Stimulated activated memory B cell treated with anti-CD40 and anti-IgM and Interleukin-4, amounts not matched to agents 10 μg/mL and 1 μg/mL and 100 μg/mL, for 72 hours (primary cell): ENCODE results near the gene CIDEB.

ENCODE experiments used
- ATAC-seq: fragments of 150-1000 bp; cut with Tn5 transposase; 2 replicates; pipeline ENCODE4 v1.10.0; 2021
- H3K27ac Mint-ChIP-seq: one replicate; pipeline ENCODE4 v1.8.0; 2022; ENCODE audit warnings: mild to moderate bottlenecking, mixed read lengths
- H3K27me3 Mint-ChIP-seq: one replicate; pipeline ENCODE4 v1.8.0; 2022; ENCODE audit warnings: mixed read lengths
- H3K36me3 Mint-ChIP-seq: one replicate; pipeline ENCODE4 v1.8.0; 2022; ENCODE audit warnings: mixed read lengths
- H3K4me1 Mint-ChIP-seq: one replicate; pipeline ENCODE4 v1.8.0; 2022; ENCODE audit warnings: mixed read lengths
- H3K4me3 Mint-ChIP-seq: one replicate; pipeline ENCODE4 v1.8.0; 2022; ENCODE audit warnings: mild to moderate bottlenecking, moderate library complexity, mixed read lengths
- H3K9me3 Mint-ChIP-seq: one replicate; pipeline ENCODE4 v1.8.0; 2022; ENCODE audit warnings: mixed read lengths

CIDEB gene

DNA sequence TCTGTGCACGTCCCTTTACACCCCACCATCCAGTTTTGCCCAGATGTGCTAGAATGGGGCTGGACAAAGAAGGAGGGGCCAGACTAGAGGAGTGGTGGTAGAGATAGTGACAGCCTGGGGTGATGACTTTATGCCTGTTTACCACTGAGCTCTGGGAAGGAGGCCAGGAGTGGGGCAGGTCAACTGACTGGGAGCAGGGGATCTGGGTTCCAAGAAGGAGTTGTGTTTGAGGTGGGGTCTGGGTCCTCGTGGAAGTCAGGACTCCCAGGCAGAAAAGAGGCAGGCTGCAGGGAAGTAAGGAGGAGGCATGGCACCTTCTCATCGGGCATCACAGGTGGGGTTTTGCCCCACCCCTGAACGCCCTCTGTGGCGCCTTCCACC lies 2.5 kb upstream of the CIDEB start:
- no peaks in the 10 kb centered on the region for H3K27me3 Mint-ChIP-seq
- peaks cover 25% of the 10 kb centered on the region for H3K36me3 Mint-ChIP-seq
- peak overlapping the region; percentile 77 for H3K27ac Mint-ChIP-seq
- peak overlapping the region; percentile 76 for H3K4me3 Mint-ChIP-seq
- ATAC-seq, result no peak
- peaks cover 58% of the 10 kb centered on the region for H3K4me1 Mint-ChIP-seq
- no peaks in the 10 kb centered on the region for H3K9me3 Mint-ChIP-seq

GRCh38 chr14:24309538-24310264 lies 1.9 kb upstream of the CIDEB start, which contains the start of gene LTB4R2:
TSS of gene LTB4R2 (plus strand) at chr14:24310140. CDS start at chr14:24310665, 525 bp downstream.
- Mint-ChIP-seq H3K36me3 (peaks cover 31% of the 10 kb centered on the region), H3K27ac (peak within 1 kb of the TSS; percentile 77)

GRCh38 chr14:24308342-24309124 lies 756 bp upstream of the CIDEB start:
- H3K36me3 Mint-ChIP-seq, result peaks cover 42% of the 10 kb centered on the region
- no peak for ATAC-seq
- H3K4me3 Mint-ChIP-seq, result no peak overlapping the region
- H3K27ac Mint-ChIP-seq, result no peak overlapping the region
- no peaks in the 10 kb centered on the region for H3K27me3 Mint-ChIP-seq
- peaks cover 51% of the 10 kb centered on the region for H3K4me1 Mint-ChIP-seq
- H3K9me3 Mint-ChIP-seq, result no peaks in the 10 kb centered on the region

More at GRCh38 chr14:24309538-24310264, 1.9 kb upstream of the CIDEB start, which contains the start of gene LTB4R2:
- Mint-ChIP-seq H3K4me1 (peaks cover 57% of the 10 kb centered on the region), H3K4me3 (peak within 1 kb of the TSS; percentile 76), H3K27me3 (no peaks in the 10 kb centered on the region), H3K9me3 (no peaks in the 10 kb centered on the region)
- ATAC-seq, result no peak

- no peak overlapping the region for H3K4me3 Mint-ChIP-seq
- peaks cover 38% of the 10 kb centered on the region for H3K4me1 Mint-ChIP-seq
- H3K27me3 Mint-ChIP-seq, result no peaks in the 10 kb centered on the region
- no peaks in the 10 kb centered on the region for H3K9me3 Mint-ChIP-seq
- peaks cover 48% of the 10 kb centered on the region for H3K36me3 Mint-ChIP-seq
- ATAC-seq, result no peak
- H3K27ac Mint-ChIP-seq, result no peak overlapping the region
Measured at GRCh38 chr14:24307156-24307574, 612 bp downstream of the CIDEB start.

GRCh38 chr14:24304019-24304387 lies 3.8 kb downstream of the CIDEB start:
- Mint-ChIP-seq H3K27me3 (no peaks in the 10 kb centered on the region), H3K36me3 (peaks cover 41% of the 10 kb centered on the region), H3K4me1 (peaks cover 31% of the 10 kb centered on the region), H3K4me3 (no peak overlapping the region), H3K9me3 (no peaks in the 10 kb centered on the region), H3K27ac (no peak overlapping the region)
- ATAC-seq, result no peak

DNA sequence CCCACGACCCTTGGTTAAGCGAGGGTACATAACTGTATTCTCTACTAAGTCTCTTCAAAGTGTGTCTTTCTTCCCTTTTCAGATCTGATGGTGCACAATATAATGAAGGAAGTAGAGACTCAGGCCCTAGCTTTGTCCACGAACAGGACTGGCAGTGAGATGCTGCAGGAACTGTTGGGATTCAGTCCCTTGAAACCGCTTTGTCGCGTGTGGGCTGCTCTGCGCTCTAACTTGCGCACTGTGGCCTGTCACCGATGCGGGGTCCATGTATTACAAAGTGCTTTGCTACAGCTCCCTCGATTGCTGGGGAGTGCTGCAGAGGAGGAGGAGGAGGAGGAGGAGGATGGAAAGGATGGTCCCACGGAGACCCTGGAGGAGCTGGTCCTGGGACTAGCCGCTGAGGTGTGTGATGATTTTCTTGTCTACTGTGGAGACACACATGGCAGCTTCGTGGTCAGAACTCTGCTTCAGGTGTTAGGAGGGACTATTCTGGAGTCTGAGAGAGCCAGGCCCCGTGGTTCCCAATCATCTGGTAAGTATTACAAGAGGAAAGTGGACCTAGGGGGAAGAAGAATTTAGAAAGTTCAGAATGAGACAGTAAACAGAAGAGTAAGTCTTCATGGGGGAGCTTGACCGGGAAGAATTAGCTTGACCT lies 7.3 kb downstream of the CIDEB start:
- ATAC-seq, result no peak
- Mint-ChIP-seq H3K4me3 (peak overlapping the region; percentile 93), H3K4me1 (peaks cover 47% of the 10 kb centered on the region), H3K36me3 (peaks cover 37% of the 10 kb centered on the region), H3K27me3 (no peaks in the 10 kb centered on the region), H3K27ac (peak overlapping the region; percentile 89), H3K9me3 (no peaks in the 10 kb centered on the region)

- H3K36me3 Mint-ChIP-seq, result peaks cover 36% of the 10 kb centered on the region
- peaks cover 47% of the 10 kb centered on the region for H3K4me1 Mint-ChIP-seq
- H3K27me3 Mint-ChIP-seq, result no peaks in the 10 kb centered on the region
- ATAC-seq, result peak; percentile 92
- H3K27ac Mint-ChIP-seq, result peak within 1 kb of the TSS; percentile 89
- H3K9me3 Mint-ChIP-seq, result no peaks in the 10 kb centered on the region
- H3K4me3 Mint-ChIP-seq, result peak within 1 kb of the TSS; percentile 93
Measured at GRCh38 chr14:24299255-24300191, 8.3 kb downstream of the CIDEB start, which contains the start of the genes DHRS1 and NOP9. TSS of gene DHRS1 (minus strand) at chr14:24299780. CDS start at chr14:24299106, 674 bp downstream. TSS of gene NOP9 (plus strand) at chr14:24299850. CDS start at chr14:24299955, 105 bp downstream.

- Mint-ChIP-seq H3K4me3 (peak overlapping the region; percentile 93), H3K4me1 (peaks cover 47% of the 10 kb centered on the region), H3K27me3 (no peaks in the 10 kb centered on the region), H3K27ac (peak overlapping the region; percentile 89), H3K36me3 (peaks cover 35% of the 10 kb centered on the region), H3K9me3 (no peaks in the 10 kb centered on the region)
- ATAC-seq, result no peak
Measured at GRCh38 chr14:24298892-24299254, 8.9 kb downstream of the CIDEB start.

- peak; percentile 2 for ATAC-seq
- Mint-ChIP-seq H3K4me3 (no peak overlapping the region), H3K9me3 (no peaks in the 10 kb centered on the region), H3K27me3 (no peaks in the 10 kb centered on the region), H3K4me1 (peaks cover 49% of the 10 kb centered on the region), H3K36me3 (peaks cover 31% of the 10 kb centered on the region), H3K27ac (peak overlapping the region; percentile 68)
Measured at GRCh38 chr14:24297190-24297964, 10.4 kb downstream of the CIDEB start.

- Mint-ChIP-seq H3K27ac (peak overlapping the region; percentile 68), H3K9me3 (no peaks in the 10 kb centered on the region), H3K4me1 (peaks cover 49% of the 10 kb centered on the region), H3K4me3 (no peak overlapping the region), H3K36me3 (peaks cover 37% of the 10 kb centered on the region), H3K27me3 (no peaks in the 10 kb centered on the region)
- ATAC-seq, result peak; percentile 79
Measured at GRCh38 chr14:24296341-24297157, 11.2 kb downstream of the CIDEB start.

DNA sequence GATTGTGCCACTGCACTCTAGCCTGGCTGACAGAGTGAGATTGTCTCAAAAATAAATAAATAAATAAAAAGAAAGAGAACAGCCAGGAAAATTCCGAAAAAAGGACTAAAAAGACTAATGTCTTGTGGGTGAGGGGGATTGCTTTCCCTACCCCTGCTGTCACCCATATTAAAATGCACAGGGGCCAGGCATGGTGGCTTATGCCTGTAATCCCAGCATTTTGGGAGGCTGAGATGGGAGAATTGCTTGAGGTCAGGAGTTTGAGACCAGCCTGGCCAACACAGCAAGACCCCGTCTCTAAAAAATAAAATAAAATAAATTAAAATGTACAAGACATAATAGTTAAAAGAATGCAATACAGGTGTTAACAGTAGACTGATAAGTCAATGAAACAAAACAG lies 14.3 kb downstream of the CIDEB start:
- ATAC-seq, result no peak
- peaks cover 57% of the 10 kb centered on the region for H3K36me3 Mint-ChIP-seq
- peaks cover 53% of the 10 kb centered on the region for H3K4me1 Mint-ChIP-seq
- H3K27ac Mint-ChIP-seq, result no peak overlapping the region
- no peaks in the 10 kb centered on the region for H3K9me3 Mint-ChIP-seq
- H3K27me3 Mint-ChIP-seq, result no peaks in the 10 kb centered on the region
- H3K4me3 Mint-ChIP-seq, result no peak overlapping the region

- H3K36me3 Mint-ChIP-seq, result peaks cover 57% of the 10 kb centered on the region
- no peaks in the 10 kb centered on the region for H3K27me3 Mint-ChIP-seq
- H3K4me3 Mint-ChIP-seq, result no peak overlapping the region
- peaks cover 54% of the 10 kb centered on the region for H3K4me1 Mint-ChIP-seq
- no peak for ATAC-seq
- no peaks in the 10 kb centered on the region for H3K9me3 Mint-ChIP-seq
- no peak overlapping the region for H3K27ac Mint-ChIP-seq
Measured at GRCh38 chr14:24292118-24292807, 15.5 kb downstream of the CIDEB start.
